HepG2 (cell line): ENCODE data around the gene HIVEP2. TPM values are rescaled to one million over a fixed set of nuclear protein-coding genes. Genes with fewer than 3 reads are reported as not detected.
A peak's percentile ranks its signal among the peaks of the same experiment; 100 is the strongest.

Experiments
- CAMTA2 ChIP-seq: sonication (generic); formaldehyde crosslinking; IDR thresholded peaks from 2 replicates; pipeline ENCODE4 v1.4.0; 2020; ENCODE audit warnings: mild to moderate bottlenecking, missing genetic modification reagents, borderline replicate concordance
- FOXO1 ChIP-seq: sonication (generic); formaldehyde crosslinking; IDR thresholded peaks from 2 replicates; pipeline ENCODE4 v1.4.0; 2020; ENCODE audit warnings: missing genetic modification reagents
- GMEB1 ChIP-seq: sonication (generic); formaldehyde crosslinking; IDR thresholded peaks from 2 replicates; pipeline ENCODE4 v1.5.1; 2020; ENCODE audit warnings: missing genetic modification reagents, mild to moderate bottlenecking, borderline replicate concordance
- HMGA1 ChIP-seq: sonication (generic); formaldehyde crosslinking; conservative IDR thresholded peaks from 2 replicates; pipeline ENCODE4 v1.4.0; 2020; ENCODE audit warnings: missing genetic modification reagents
- HNRNPL ChIP-seq: fragments of 200-400 bp; formaldehyde crosslinking; IDR thresholded peaks from 2 replicates; pipeline ENCODE4 v1.6.1; 2017; ENCODE audit warnings: mild to moderate bottlenecking, low read depth, low read length
- KDM5B ChIP-seq: sonication (generic); formaldehyde crosslinking; IDR thresholded peaks from 2 replicates; pipeline ENCODE4 v1.4.0; 2020; ENCODE audit warnings: missing genetic modification reagents, mild to moderate bottlenecking, borderline replicate concordance
- KMT2A ChIP-seq: sonication (generic); formaldehyde crosslinking; IDR thresholded peaks from 2 replicates; pipeline ENCODE4 v1.4.0; 2020; ENCODE audit warnings: missing genetic modification reagents
- NFIB ChIP-seq: sonication (generic); formaldehyde crosslinking; IDR thresholded peaks from 2 replicates; pipeline ENCODE4 v1.9.0; 2021; ENCODE audit warnings: missing genetic modification reagents, mild to moderate bottlenecking, borderline replicate concordance
- RBM22 ChIP-seq: fragments of 200-400 bp; formaldehyde crosslinking; optimal IDR thresholded peaks from 2 replicates; pipeline ENCODE3; 2017; ENCODE audit warnings: mild to moderate bottlenecking, low read length, moderate library complexity
- SNAPC2 ChIP-seq: sonication (generic); formaldehyde crosslinking; IDR thresholded peaks from 2 replicates; pipeline ENCODE4 v1.8.1; 2022; ENCODE audit warnings: mild to moderate bottlenecking, missing genetic modification reagents
- SOX5 ChIP-seq: IDR thresholded peaks from 2 replicates; pipeline ENCODE4 v1.6.1; 2016; ENCODE audit warnings: borderline replicate concordance
- TBL1XR1 ChIP-seq: fragments of 150-350 bp; IDR thresholded peaks from 2 replicates; pipeline ENCODE4 v1.6.1; 2014; ENCODE audit warnings: borderline replicate concordance, low read length; ENCODE audit not compliant: partially characterized antibody
- TCF12 ChIP-seq, 2 experiments: fragments of 450-650 bp in 1 of 2; sonication (generic) in 1 of 2; formaldehyde crosslinking in 1 of 2; IDR thresholded peaks; 2 replicates each; pipeline versions ENCODE4 v1.6.1 to v1.8.0; 2017 to 2022; ENCODE audit warnings: antibody characterized with exemption in 1 of 2, mild to moderate bottlenecking in 1 of 2, missing genetic modification reagents in 1 of 2, moderate library complexity in 1 of 2
- XRCC5 ChIP-seq: fragments of 200-400 bp; formaldehyde crosslinking; optimal IDR thresholded peaks from 2 replicates; pipeline ENCODE3; 2017; ENCODE audit warnings: mild to moderate bottlenecking, low read length
- ZBED4 ChIP-seq: sonication (generic); formaldehyde crosslinking; IDR thresholded peaks from 2 replicates; pipeline ENCODE4 v1.4.0; 2020; ENCODE audit warnings: missing genetic modification reagents, borderline replicate concordance
- ZNF33B ChIP-seq: sonication (generic); formaldehyde crosslinking; IDR thresholded peaks from 2 replicates; pipeline ENCODE4 v1.5.1; 2020; ENCODE audit warnings: mild to moderate bottlenecking, missing genetic modification reagents
- ZNF510 ChIP-seq: sonication (generic); formaldehyde crosslinking; IDR thresholded peaks from 2 replicates; pipeline ENCODE4 v1.4.0; 2020; ENCODE audit warnings: low read depth, mild to moderate bottlenecking, missing genetic modification reagents
- ZNF563 ChIP-seq: sonication (generic); formaldehyde crosslinking; IDR thresholded peaks from 2 replicates; pipeline ENCODE4 v1.8.0; 2022; ENCODE audit warnings: mild to moderate bottlenecking, moderate library complexity, missing genetic modification reagents
- ZNF589 ChIP-seq: sonication (generic); formaldehyde crosslinking; conservative IDR thresholded peaks from 2 replicates; pipeline ENCODE4 v1.8.0; 2022; ENCODE audit warnings: mild to moderate bottlenecking, moderate library complexity, missing genetic modification reagents
- ZNF609 ChIP-seq: sonication (generic); formaldehyde crosslinking; IDR thresholded peaks from 2 replicates; pipeline ENCODE4 v1.4.0; 2020; ENCODE audit warnings: mild to moderate bottlenecking, missing genetic modification reagents, borderline replicate concordance
- ZSCAN30 ChIP-seq: sonication (generic); formaldehyde crosslinking; IDR thresholded peaks from 2 replicates; pipeline ENCODE4 v1.5.0; 2020; ENCODE audit warnings: mild to moderate bottlenecking, missing genetic modification reagents
- polyA plus RNA-seq, 8 experiments: library from polyadenylated mRNA; depleted of rRNA in 3 of 8; stranded (reverse) in 7 of 8; unstranded in 1 of 8; fragments of >200 nt; fragmentation: Illumina TruSeq in 4 of 8; extraction: Trizol in 4 of 8; gene quantifications; 2 replicates each; pipeline versions ENCODE4 v1.2.1 to v1.2.3, GENCODE V29; 2011 to 2016; ENCODE audit warnings: low read depth in 4 of 8, missing spikeins in 1 of 8, mixed read lengths in 1 of 8; ENCODE audit not compliant: insufficient read depth in 1 of 8
- total RNA-seq, 5 experiments: library from RNA; depleted of rRNA; stranded (reverse); fragments of >200 nt; fragmentation: Illumina TruSeq; extraction: Trizol; gene quantifications; 2 replicates each; pipeline ENCODE4 v1.2.3, GENCODE V29; 2016; ENCODE audit warnings: low read depth in 1 of 5

HIVEP2 gene
- total and polyA plus RNA-seq, 2 of the 13 experiments (the other 11 are each of a cell fraction or from before 2014, with no cell fraction given), result 3.4 to 12.9 TPM

- TF ChIP-seq TBL1XR1 (peak; percentile 82), RBM22 (no peak), NFIB (CRISPR knock-in tag) (no peak), ZNF589 (CRISPR knock-in tag) (no peak), TCF12 (IDR thresholded peaks at IDR 0.05) (no peak), TCF12 (CRISPR knock-in tag; IDR thresholded peaks at IDR 0.05) (no peak; the same call in 1 of the 2 replicates), XRCC5 (peak; percentile 2), ZBED4 (CRISPR knock-in tag) (no peak), KMT2A (peak; percentile 42; the same call in 1 of the 2 replicates), HNRNPL (no peak), SNAPC2 (CRISPR knock-in tag) (no peak), ZNF510 (CRISPR knock-in tag) (no peak), ZNF33B (CRISPR knock-in tag) (no peak), FOXO1 (no peak; the same call in 1 of the 2 replicates), ZNF563 (CRISPR knock-in tag) (no peak; the same call in 1 of the 2 replicates), ZNF609 (CRISPR knock-in tag) (no peak), CAMTA2 (CRISPR knock-in tag) (no peak), GMEB1 (CRISPR knock-in tag) (no peak), HMGA1 (no peak), ZSCAN30 (no peak), KDM5B (CRISPR knock-in tag) (0 out of 2 replicates have a peak, but pooled peaks have one; percentile 12), SOX5 (CRISPR knock-in tag) (peak; percentile 3; the same call in 1 of the 2 replicates)
Observed at GRCh38 chr6:142945049-142945445, at the start of gene HIVEP2 (continued).
